ENCODE results near the gene TLE1. TPM values are rescaled to one million over a fixed set of nuclear protein-coding genes. Genes with fewer than 3 reads are reported as not detected.

TLE1 gene
- total and polyA plus RNA-seq, 10 of the 15 experiments (the other 5 are each of a cell fraction or from before 2014, with no cell fraction given), result 0.04 to 0.23 (median 0.10) TPM; not detected in 6

DNA sequence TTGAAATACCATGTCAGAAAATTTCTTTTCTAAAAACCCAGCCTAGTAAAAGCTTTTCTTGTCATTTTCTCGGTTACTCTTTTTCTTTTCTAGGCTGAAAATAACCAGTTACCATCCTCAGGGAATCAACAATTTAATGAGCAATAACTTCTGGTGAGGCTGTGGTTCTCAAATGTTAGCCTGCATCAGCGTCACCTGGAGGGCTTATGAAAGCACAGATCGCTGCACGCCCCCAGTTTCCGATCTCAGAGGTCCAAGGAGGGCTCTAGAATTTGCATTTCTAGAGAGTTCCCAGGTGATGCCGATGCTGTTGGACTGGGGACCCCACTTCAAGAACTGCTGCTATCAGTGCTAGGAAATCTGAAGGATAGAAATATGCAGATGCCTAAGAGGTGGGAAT is 28.9 kb upstream of the TLE1 start (continued):
- TF ChIP-seq CHD4 (IDR thresholded peaks at IDR 0.05), result no peak
- TF ChIP-seq, protein P1, sequence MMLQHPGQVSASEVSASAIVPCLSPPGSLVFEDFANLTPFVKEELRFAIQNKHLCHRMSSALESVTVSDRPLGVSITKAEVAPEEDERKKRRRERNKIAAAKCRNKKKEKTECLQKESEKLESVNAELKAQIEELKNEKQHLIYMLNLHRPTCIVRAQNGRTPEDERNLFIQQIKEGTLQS (IDR thresholded peaks at IDR 0.05; ENCODE audit: borderline replicate concordance, extremely low read depth, low read depth, low read length), result no peak
- TF ChIP-seq, protein P2, sequence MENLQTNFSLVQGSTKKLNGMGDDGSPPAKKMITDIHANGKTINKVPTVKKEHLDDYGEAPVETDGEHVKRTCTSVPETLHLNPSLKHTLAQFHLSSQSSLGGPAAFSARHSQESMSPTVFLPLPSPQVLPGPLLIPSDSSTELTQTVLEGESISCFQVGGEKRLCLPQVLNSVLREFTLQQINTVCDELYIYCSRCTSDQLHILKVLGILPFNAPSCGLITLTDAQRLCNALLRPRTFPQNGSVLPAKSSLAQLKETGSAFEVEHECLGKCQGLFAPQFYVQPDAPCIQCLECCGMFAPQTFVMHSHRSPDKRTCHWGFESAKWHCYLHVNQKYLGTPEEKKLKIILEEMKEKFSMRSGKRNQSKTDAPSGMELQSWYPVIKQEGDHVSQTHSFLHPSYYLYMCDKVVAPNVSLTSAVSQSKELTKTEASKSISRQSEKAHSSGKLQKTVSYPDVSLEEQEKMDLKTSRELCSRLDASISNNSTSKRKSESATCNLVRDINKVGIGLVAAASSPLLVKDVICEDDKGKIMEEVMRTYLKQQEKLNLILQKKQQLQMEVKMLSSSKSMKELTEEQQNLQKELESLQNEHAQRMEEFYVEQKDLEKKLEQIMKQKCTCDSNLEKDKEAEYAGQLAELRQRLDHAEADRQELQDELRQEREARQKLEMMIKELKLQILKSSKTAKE (IDR thresholded peaks at IDR 0.05; ENCODE audit: low read depth, poor library complexity, severe bottlenecking), result no peak

DNA sequence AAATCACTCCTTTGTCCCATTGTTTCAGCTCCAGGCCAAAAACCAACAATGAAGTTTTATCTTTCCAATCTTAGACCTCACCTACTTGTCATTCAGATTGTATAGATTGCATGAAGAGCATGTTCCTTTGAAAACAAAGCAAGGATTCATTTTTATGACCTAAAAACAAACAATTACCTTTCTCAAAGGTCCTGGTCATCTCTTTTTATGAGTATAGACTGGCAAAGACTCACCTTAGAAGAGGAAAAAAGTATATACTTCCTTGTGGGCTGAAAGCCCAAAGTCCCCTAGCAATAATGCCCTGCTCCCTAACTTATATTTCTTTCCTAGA is 28.4 kb upstream of the TLE1 start:
- ChIA-PET RAD21 (ENCODE audit: unreplicated experiment) (no interaction called here), CTCF (no interaction called here), POLR2A (no interaction called here), SMC1A (ENCODE audit: uncharacterized antibody, unreplicated experiment) (no interaction called here)
- TF ChIP-seq, protein P3, sequence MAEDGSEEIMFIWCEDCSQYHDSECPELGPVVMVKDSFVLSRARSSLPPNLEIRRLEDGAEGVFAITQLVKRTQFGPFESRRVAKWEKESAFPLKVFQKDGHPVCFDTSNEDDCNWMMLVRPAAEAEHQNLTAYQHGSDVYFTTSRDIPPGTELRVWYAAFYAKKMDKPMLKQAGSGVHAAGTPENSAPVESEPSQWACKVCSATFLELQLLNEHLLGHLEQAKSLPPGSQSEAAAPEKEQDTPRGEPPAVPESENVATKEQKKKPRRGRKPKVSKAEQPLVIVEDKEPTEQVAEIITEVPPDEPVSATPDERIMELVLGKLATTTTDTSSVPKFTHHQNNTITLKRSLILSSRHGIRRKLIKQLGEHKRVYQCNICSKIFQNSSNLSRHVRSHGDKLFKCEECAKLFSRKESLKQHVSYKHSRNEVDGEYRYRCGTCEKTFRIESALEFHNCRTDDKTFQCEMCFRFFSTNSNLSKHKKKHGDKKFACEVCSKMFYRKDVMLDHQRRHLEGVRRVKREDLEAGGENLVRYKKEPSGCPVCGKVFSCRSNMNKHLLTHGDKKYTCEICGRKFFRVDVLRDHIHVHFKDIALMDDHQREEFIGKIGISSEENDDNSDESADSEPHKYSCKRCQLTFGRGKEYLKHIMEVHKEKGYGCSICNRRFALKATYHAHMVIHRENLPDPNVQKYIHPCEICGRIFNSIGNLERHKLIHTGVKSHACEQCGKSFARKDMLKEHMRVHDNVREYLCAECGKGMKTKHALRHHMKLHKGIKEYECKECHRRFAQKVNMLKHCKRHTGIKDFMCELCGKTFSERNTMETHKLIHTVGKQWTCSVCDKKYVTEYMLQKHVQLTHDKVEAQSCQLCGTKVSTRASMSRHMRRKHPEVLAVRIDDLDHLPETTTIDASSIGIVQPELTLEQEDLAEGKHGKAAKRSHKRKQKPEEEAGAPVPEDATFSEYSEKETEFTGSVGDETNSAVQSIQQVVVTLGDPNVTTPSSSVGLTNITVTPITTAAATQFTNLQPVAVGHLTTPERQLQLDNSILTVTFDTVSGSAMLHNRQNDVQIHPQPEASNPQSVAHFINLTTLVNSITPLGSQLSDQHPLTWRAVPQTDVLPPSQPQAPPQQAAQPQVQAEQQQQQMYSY (CRISPR knock-in tag; IDR thresholded peaks at IDR 0.05), result no peak
- Histone ChIP-seq H3K4me3 (no peak overlapping the region), H3K79me2 (ENCODE audit: control insufficient read depth, insufficient read depth, low read length) (no peaks in the 10 kb centered on the region), H3K4me2 (ENCODE audit: control insufficient read depth, insufficient read depth) (no peak overlapping the region), H3K9ac (ENCODE audit: control insufficient read depth, insufficient read depth, low read length) (no peak overlapping the region), H3K9me3 (replicated peaks; ENCODE audit: control insufficient read depth, insufficient read depth, low read length) (no peaks in the 10 kb centered on the region), H3K27ac (ENCODE audit: control insufficient read depth, insufficient read depth) (no peak overlapping the region), H4K20me1 (ENCODE audit: control insufficient read depth, insufficient read depth) (no peaks in the 10 kb centered on the region), H3K36me3 (ENCODE audit: control insufficient read depth in 2 of 2, insufficient read depth in 2 of 2, low read length in 1 of 2) (no peaks in the 10 kb centered on the region), H3K4me1 (ENCODE audit: control insufficient read depth, insufficient read depth, low read length) (no peaks in the 10 kb centered on the region), H3K27me3 (replicated peaks in 1 of 2; ENCODE audit: control insufficient read depth in 2 of 2, insufficient read depth in 2 of 2, low read length in 1 of 2) (no peaks in the 10 kb centered on the region), H2AFZ (ENCODE audit: control insufficient read depth, low read depth, low read length) (no peak overlapping the region)
- no peak for ATAC-seq
- BruUV-seq (replicated peaks), result no TSS peak
- in situ Hi-C loops (cut with MboI) (no loop called here), intact Hi-C loops (cut with micrococcal nuclease; ENCODE audit: unreplicated experiment) (no loop called here)
- no peak for DNase-seq (ENCODE audit: low read depth, low spot score)
- FAIRE-seq, result no peak

Measured in GM12878 (cell line).